Thyroid gland (tissue), 4 donors: ENCODE data around the gene ZFR. TPM values are rescaled to one million over a fixed set of nuclear protein-coding genes. Genes with fewer than 3 reads are reported as not detected.

Experiments used
- DNase-seq, 2 donors: peaks; one replicate each; pipeline ENCODE4 v3.0.0-alpha.2; 2019
- H3K27ac ChIP-seq, 3 donors: fragments of 200-600 bp; sonication (generic); 1 replicate in 2 of 3; 2 replicates in 1 of 3; pipeline ENCODE4 v1.5.1; 2016 to 2019; ENCODE audit warnings: mild to moderate bottlenecking in 1 of 3, moderate library complexity in 1 of 3
- H3K27me3 ChIP-seq: fragments of 200-600 bp; sonication (generic); one replicate; pipeline ENCODE4 v1.5.1; 2019
- H3K36me3 ChIP-seq, 2 donors: fragments of 200-600 bp; sonication (generic); one replicate each; pipeline ENCODE4 v1.5.1; 2016 to 2019
- H3K4me1 ChIP-seq, 2 donors: fragments of 200-600 bp; sonication (generic); one replicate each; pipeline ENCODE4 v1.5.1; 2017 to 2019
- H3K4me3 ChIP-seq, 3 donors: fragments of 200-600 bp; sonication (generic); replicated peaks in 1 of 3; 1 replicate in 2 of 3; 2 replicates in 1 of 3; pipeline ENCODE4 v1.5.1; 2016; ENCODE audit warnings: mild to moderate bottlenecking in 1 of 3
- H3K9me3 ChIP-seq: fragments of 200-600 bp; sonication (generic); one replicate; pipeline ENCODE4 v1.5.1; 2017
- POLR2A ChIP-seq, 2 donors: fragments of 450-650 bp; IDR thresholded peaks; one replicate each; pipeline ENCODE4 v1.6.1; 2017; ENCODE audit warnings: antibody characterized with exemption in 2 of 2, mild to moderate bottlenecking in 2 of 2, moderate library complexity in 1 of 2
- WGBS, 2 donors: methylation state at CpG; one replicate each; pipeline ENCODE4 v1.1.5; 2017; 5-methylcytosine and 5-hydroxymethylcytosine counted together
- intact Hi-C: fragments of 100-400 bp; cut with DNase I; formaldehyde crosslinking; loops from one replicate; pipeline ENCODE4 v1.15.1; 2023
- total RNA-seq, 4 donors: library from RNA; depleted of rRNA; stranded (reverse); fragments of >200 nt; gene quantifications; one replicate each; pipeline ENCODE4 v1.2.3, GENCODE V29; 2016
- TF ChIP-seq, protein P1 (sequence below), 6 experiments: fragments of 200-600 bp in 3 of 6; fragments of 450-650 bp in 3 of 6; sonication (generic) in 3 of 6; IDR thresholded peaks; one replicate each; pipeline ENCODE4 v1.5.1; 2016 to 2019; ENCODE audit warnings: antibody characterized with exemption in 6 of 6, mild to moderate bottlenecking in 2 of 6, inconsistent platforms in 1 of 6, moderate library complexity in 1 of 6

Gene ZFR
- 100 to 1,000 TPM in 1 of 4 donors, 10 to 100 TPM in 3; 85.1 to 109 (median 92.2) TPM for total RNA-seq

DNA sequence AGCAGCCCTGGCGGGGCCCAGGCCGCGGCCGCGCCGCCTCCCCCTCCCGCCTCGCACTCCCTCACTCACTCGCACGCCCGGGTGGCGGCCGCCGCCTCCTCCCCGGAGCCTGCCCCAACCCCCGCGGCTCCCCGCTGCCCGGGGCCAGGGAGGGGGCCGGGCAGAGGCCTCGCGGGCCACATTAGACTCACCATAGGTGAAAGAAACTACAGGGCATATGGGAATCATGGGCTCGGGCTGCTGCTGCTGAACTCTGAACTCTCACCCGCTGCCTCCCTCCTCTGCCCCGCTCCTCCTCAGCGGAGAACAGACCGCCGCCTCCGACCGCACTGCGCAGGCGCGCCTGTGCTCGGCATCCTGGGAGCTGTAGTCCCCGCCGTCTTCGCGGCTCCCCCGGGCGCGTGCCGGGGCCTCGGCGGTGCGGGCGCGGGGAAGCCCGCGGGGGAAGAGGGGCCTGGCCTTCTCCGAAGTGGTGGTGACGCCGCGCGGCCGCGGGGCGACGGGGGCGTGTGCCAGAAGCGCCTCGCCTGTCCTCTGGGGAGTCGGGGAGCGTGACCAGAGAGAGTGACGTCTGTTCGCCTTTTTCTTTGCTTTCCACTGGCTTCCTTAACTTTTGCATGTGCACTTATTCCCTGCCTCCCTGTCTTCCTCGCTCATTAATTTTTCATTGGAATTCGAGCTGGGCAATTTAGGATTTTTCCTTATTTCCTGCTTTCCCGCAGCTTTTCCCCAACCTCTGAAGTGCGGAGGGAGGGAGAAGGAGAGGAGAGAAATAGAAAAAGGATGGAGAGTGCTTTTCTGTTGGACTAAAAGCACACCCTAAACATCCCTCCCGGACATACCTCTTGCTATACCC lies at the start of gene ZFR:
Gene ZFR (minus strand): TSS at position 310 of the 856 bp plus-strand sequence. CDS start 82 bp downstream, at position 228.
- Histone ChIP-seq H3K4me1 (peaks cover 14 to 15% of the 10 kb centered on the region in 2 donors), H3K4me3 (peak within 1 kb of the TSS; percentile 75 to 82 (median 76)), H3K36me3 (no peaks in the 10 kb centered on the region), H3K27ac (peak within 1 kb of the TSS; percentile 94 to 96 (median 96)), H3K9me3 (no peaks in the 10 kb centered on the region), H3K27me3 (no peaks in the 10 kb centered on the region)
- TF ChIP-seq, protein P1, sequence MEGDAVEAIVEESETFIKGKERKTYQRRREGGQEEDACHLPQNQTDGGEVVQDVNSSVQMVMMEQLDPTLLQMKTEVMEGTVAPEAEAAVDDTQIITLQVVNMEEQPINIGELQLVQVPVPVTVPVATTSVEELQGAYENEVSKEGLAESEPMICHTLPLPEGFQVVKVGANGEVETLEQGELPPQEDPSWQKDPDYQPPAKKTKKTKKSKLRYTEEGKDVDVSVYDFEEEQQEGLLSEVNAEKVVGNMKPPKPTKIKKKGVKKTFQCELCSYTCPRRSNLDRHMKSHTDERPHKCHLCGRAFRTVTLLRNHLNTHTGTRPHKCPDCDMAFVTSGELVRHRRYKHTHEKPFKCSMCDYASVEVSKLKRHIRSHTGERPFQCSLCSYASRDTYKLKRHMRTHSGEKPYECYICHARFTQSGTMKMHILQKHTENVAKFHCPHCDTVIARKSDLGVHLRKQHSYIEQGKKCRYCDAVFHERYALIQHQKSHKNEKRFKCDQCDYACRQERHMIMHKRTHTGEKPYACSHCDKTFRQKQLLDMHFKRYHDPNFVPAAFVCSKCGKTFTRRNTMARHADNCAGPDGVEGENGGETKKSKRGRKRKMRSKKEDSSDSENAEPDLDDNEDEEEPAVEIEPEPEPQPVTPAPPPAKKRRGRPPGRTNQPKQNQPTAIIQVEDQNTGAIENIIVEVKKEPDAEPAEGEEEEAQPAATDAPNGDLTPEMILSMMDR (IDR thresholded peaks at IDR 0.05), result no peak
- peak; percentile 24 to 90 for TF ChIP-seq POLR2A (IDR thresholded peaks at IDR 0.05)
- peak; percentile 91 for DNase-seq
- intact Hi-C loops, result no loop called here
- WGBS, 2 donors, result 10 to 11% methylated on average over 29 to 38 of the region's 70 CpGs

DNA sequence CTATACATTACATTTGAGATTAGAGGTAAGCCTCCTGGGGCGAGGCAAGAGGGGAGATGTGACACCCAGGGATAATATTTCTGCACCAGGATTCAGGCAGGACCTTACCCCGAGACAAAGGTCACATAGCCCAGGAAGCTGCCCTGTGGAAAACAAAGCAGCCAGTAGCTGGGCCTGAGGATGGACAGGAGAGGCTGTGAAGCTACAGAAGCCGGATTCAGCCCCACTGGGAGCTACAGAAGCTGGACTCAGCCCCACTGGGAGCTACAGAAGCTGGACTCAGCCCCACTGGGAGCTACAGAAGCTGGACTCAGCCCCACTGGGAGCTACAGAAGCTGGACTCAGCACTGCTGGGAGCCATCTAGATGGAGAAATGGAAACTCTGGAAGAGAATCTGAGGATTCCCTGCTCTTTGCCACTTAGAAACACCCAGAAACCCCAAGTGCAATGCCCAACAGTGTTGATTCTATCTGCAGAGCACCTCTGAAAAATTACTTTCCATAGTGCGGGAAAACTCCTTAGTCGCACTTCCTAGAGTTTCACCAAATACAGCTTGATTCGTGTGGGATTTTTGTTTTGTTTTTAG lies 46.5 kb upstream of the ZFR start:
- H3K9me3 ChIP-seq, result no peaks in the 10 kb centered on the region
- no peak for DNase-seq
- intact Hi-C loops, result loop anchor here (5.0 kb wide), 1 partner anchor 126 kb away; no protein-coding TSS in a partner anchor
- H3K4me3 ChIP-seq, result no peak overlapping the region
- 87 to 95% methylated on average over 6 of the region's 6 CpGs for WGBS, 2 donors
- H3K27me3 ChIP-seq, result no peaks in the 10 kb centered on the region
- H3K27ac ChIP-seq, result no peak overlapping the region
- no peaks in the 10 kb centered on the region for H3K4me1 ChIP-seq
- no peaks in the 10 kb centered on the region for H3K36me3 ChIP-seq
- TF ChIP-seq, protein P1 (IDR thresholded peaks at IDR 0.05), result no peak
- no peak for TF ChIP-seq POLR2A (IDR thresholded peaks at IDR 0.05)

DNA sequence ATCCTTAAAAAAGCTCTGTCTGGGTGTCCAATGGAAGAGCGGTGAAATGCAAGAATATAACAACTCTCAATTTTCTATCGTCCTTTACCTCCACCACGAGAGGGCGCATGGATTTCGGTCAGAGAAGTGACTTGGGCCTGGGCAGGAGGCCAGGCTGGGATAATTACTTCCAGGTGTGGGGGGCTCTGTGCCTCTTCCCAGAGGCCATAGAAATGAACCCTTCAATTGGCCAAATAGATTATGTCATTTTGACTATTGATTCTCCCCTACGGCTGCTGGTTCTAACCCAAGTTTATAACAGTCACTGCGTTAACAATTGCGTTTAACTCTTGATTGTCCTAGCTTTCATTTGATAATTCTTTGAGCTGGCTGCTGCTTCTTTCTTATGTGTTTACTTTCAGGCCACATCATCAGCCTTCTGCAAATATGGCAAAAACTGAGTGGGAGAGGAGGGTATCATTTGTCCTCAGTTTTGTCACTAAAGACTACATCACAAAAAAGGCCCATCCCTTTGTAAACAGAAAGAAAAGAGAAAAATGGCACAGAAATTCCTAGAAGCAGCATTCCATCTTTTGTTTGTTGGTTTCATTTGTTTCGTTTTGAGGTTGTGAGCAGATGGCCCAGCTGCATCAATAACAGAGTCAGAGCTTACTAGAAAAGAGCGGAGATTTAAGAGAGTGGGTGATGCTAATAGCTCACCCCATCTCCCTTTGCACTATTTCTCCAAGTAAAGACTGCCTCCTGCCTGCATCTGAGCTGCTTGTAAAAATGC lies 45.4 kb upstream of the ZFR start:
- intact Hi-C loops, result loop anchor here (5.0 kb wide), 1 partner anchor 127 kb away; no protein-coding TSS in a partner anchor
- no peaks in the 10 kb centered on the region for H3K4me1 ChIP-seq
- DNase-seq, result peak; percentile 67 to 81
- no peaks in the 10 kb centered on the region for H3K27me3 ChIP-seq
- no peaks in the 10 kb centered on the region for H3K36me3 ChIP-seq
- no peak overlapping the region for H3K27ac ChIP-seq
- no peaks in the 10 kb centered on the region for H3K9me3 ChIP-seq
- no peak overlapping the region for H3K4me3 ChIP-seq
- 30 to 33% methylated on average over 10 of the region's 10 CpGs for WGBS, 2 donors
- TF ChIP-seq, protein P1 (IDR thresholded peaks at IDR 0.05), result peak; percentile 21 to 70 (median 61)
- TF ChIP-seq POLR2A (IDR thresholded peaks at IDR 0.05), result no peak

DNA sequence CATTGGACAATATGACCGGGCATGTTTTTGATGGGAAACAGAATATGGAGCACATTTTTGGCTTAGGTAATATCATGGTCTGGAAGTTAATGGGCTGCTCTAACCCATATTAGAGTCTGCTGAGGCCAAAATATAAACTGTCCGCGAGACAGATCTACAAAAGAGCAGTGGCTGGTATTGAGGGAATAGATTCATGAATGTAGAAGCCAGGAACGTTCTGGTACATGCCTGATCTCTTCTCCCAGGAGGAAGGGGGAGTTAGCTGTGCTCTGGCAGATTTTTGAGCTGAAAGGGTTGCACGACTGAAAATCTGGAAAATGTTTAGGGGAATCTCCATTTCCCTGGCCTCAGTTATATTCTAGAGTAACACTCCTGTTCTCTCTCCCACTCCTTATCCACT lies 42.9 kb upstream of the ZFR start:
- no peak overlapping the region for H3K4me3 ChIP-seq
- intact Hi-C loops, result no loop called here
- no peaks in the 10 kb centered on the region for H3K9me3 ChIP-seq
- 69 to 77% methylated on average over 5 of the region's 5 CpGs for WGBS, 2 donors
- no peak for DNase-seq
- no peaks in the 10 kb centered on the region for H3K36me3 ChIP-seq
- H3K4me1 ChIP-seq, result no peaks in the 10 kb centered on the region
- no peaks in the 10 kb centered on the region for H3K27me3 ChIP-seq
- TF ChIP-seq, protein P1 (IDR thresholded peaks at IDR 0.05), result no peak
- no peak for TF ChIP-seq POLR2A (IDR thresholded peaks at IDR 0.05)
- no peak overlapping the region for H3K27ac ChIP-seq
